Neuronal stem cell (in vitro differentiated cells): ENCODE results near the gene TUG1.

ENCODE experiments used
- DNase-seq: peaks from one replicate; pipeline ENCODE4 v3.0.0-alpha.2; 2013; ENCODE audit warnings: low spot score
- H2AFZ ChIP-seq: one replicate; pipeline ENCODE4 v1.6.1; 2013; ENCODE audit warnings: mild to moderate bottlenecking, low read length, inconsistent platforms
- H2AK5ac ChIP-seq: 2 replicates; pipeline ENCODE4 v1.6.1; 2013; ENCODE audit warnings: low read depth, mild to moderate bottlenecking, inconsistent platforms, low read length, moderate library complexity, mixed read lengths
- H2BK120ac ChIP-seq: 2 replicates; pipeline ENCODE4 v1.6.1; 2013; ENCODE audit warnings: low read depth, mild to moderate bottlenecking, inconsistent platforms, low read length, moderate library complexity, mixed read lengths
- H2BK12ac ChIP-seq: one replicate; pipeline ENCODE4 v1.6.1; 2013; ENCODE audit warnings: low read length, inconsistent platforms
- H2BK15ac ChIP-seq: 2 replicates; pipeline ENCODE4 v1.6.1; 2013; ENCODE audit warnings: mild to moderate bottlenecking, low read length, inconsistent platforms, mixed read lengths
- H2BK5ac ChIP-seq: one replicate; pipeline ENCODE4 v1.6.1; 2013; ENCODE audit warnings: inconsistent platforms, mild to moderate bottlenecking, low read length, moderate library complexity
- H3K14ac ChIP-seq: one replicate; pipeline ENCODE4 v1.6.1; 2013; ENCODE audit warnings: low read length, inconsistent platforms
- H3K18ac ChIP-seq: 2 replicates; pipeline ENCODE4 v1.6.1; 2013; ENCODE audit warnings: low read length, inconsistent platforms
- H3K23ac ChIP-seq: 2 replicates; pipeline ENCODE4 v1.6.1; 2013; ENCODE audit warnings: low read depth, mild to moderate bottlenecking, mixed read lengths, low read length, inconsistent platforms; ENCODE audit not compliant: poor library complexity
- H3K27ac ChIP-seq: replicated peaks from 3 replicates; pipeline ENCODE4 v1.5.1; 2013; ENCODE audit warnings: low read length, inconsistent platforms
- H3K27me3 ChIP-seq, 3 experiments: 2 replicates each; pipeline ENCODE4 v1.6.1; 2013; ENCODE audit warnings: low read length in 3 of 3, mild to moderate bottlenecking in 2 of 3, inconsistent platforms in 1 of 3, low read depth in 1 of 3, mixed read lengths in 1 of 3, moderate library complexity in 1 of 3; ENCODE audit not compliant: control insufficient read depth in 3 of 3, insufficient read depth in 3 of 3
- H3K36me3 ChIP-seq, 2 donors: replicated peaks in 1 of 2; 2 replicates each; pipeline ENCODE4 v1.6.1; 2013; ENCODE audit warnings: low read length in 2 of 2; ENCODE audit not compliant: control insufficient read depth in 2 of 2, insufficient read depth in 2 of 2
- H3K4ac ChIP-seq: 2 replicates; pipeline ENCODE4 v1.6.1; 2013; ENCODE audit warnings: inconsistent platforms, mild to moderate bottlenecking, low read length, moderate library complexity
- H3K4me1 ChIP-seq, 2 donors: 1 replicate in 1 of 2; 2 replicates in 1 of 2; pipeline ENCODE4 v1.6.1; 2013; ENCODE audit warnings: low read length in 2 of 2, low read depth in 1 of 2; ENCODE audit not compliant: control insufficient read depth in 2 of 2, insufficient read depth in 1 of 2
- H3K4me2 ChIP-seq: one replicate; pipeline ENCODE4 v1.6.1; 2013; ENCODE audit warnings: mild to moderate bottlenecking, low read length, inconsistent platforms; ENCODE audit not compliant: insufficient read depth, poor library complexity, severe bottlenecking
- H3K4me3 ChIP-seq, 2 donors: 2 replicates each; pipeline ENCODE4 v1.5.1; 2013; ENCODE audit warnings: low read length in 2 of 2, mild to moderate bottlenecking in 2 of 2, inconsistent platforms in 1 of 2, moderate library complexity in 1 of 2
- H3K79me1 ChIP-seq: one replicate; pipeline ENCODE4 v1.6.1; 2013; ENCODE audit warnings: low read depth, mild to moderate bottlenecking, inconsistent platforms, low read length, moderate library complexity
- H3K9ac ChIP-seq: one replicate; pipeline ENCODE4 v1.6.1; 2013; ENCODE audit warnings: mild to moderate bottlenecking, low read depth, low read length, inconsistent platforms; ENCODE audit not compliant: poor library complexity
- H3K9me3 ChIP-seq, 2 donors: replicated peaks in 1 of 2; 2 replicates each; pipeline versions ENCODE3 to v1.6.1; 2013; ENCODE audit warnings: low read length in 2 of 2, mild to moderate bottlenecking in 2 of 2, inconsistent platforms in 1 of 2, low read depth in 1 of 2, mixed read lengths in 1 of 2, moderate library complexity in 1 of 2; ENCODE audit not compliant: control insufficient read depth in 2 of 2, insufficient read depth in 1 of 2
- H4K8ac ChIP-seq: one replicate; pipeline ENCODE4 v1.6.1; 2013; ENCODE audit warnings: low read depth, mild to moderate bottlenecking, inconsistent platforms, low read length, moderate library complexity
- H4K91ac ChIP-seq: one replicate; pipeline ENCODE4 v1.6.1; 2013; ENCODE audit warnings: low read length, low read depth, mild to moderate bottlenecking, inconsistent platforms; ENCODE audit not compliant: poor library complexity
- WGBS, 2 donors: extraction: QIAGEN DNeasy Blood & Tissue Kit; methylation state at CpG; one replicate each; pipeline ENCODE4 v1.1.7; 2013; ENCODE audit warnings: missing lambda C conversion rate in 2 of 2, mixed read lengths in 1 of 2; ENCODE audit not compliant: insufficient read length in 2 of 2, insufficient replicate concordance in 1 of 2; ENCODE audit errors: extremely low coverage in 2 of 2; 5-methylcytosine and 5-hydroxymethylcytosine counted together

Gene TUG1

GRCh38 chr22:30927806-30928205, 41.3 kb upstream of the TUG1 start:
- no peak overlapping the region for H3K4me2 ChIP-seq
- no peaks in the 10 kb centered on the region for H3K27me3 ChIP-seq
- H3K23ac ChIP-seq, result no peak overlapping the region
- H2BK5ac ChIP-seq, result peak overlapping the region; percentile 70
- no peak overlapping the region for H3K4me3 ChIP-seq
- H3K9ac ChIP-seq, result no peak overlapping the region
- H2AFZ ChIP-seq, result no peak overlapping the region
- no peak overlapping the region for H4K8ac ChIP-seq
- no peaks in the 10 kb centered on the region for H3K4me1 ChIP-seq
- no peaks in the 10 kb centered on the region for H3K79me1 ChIP-seq
- peaks cover 61 to 92% of the 10 kb centered on the region in 2 donors for H3K36me3 ChIP-seq
- H2AK5ac ChIP-seq, result no peak overlapping the region
- no CpG with 5 or more reads among the region's 10 CpGs for WGBS, 2 donors
- no peak overlapping the region for H2BK15ac ChIP-seq
- DNase-seq, result no peak
- no peak overlapping the region for H3K27ac ChIP-seq
- no peak overlapping the region for H3K18ac ChIP-seq
- no peak overlapping the region for H3K14ac ChIP-seq
- H2BK120ac ChIP-seq, result no peak overlapping the region
- no peak overlapping the region for H2BK12ac ChIP-seq
- H3K4ac ChIP-seq, result no peak overlapping the region
- no peaks in the 10 kb centered on the region for H3K9me3 ChIP-seq
- H4K91ac ChIP-seq, result no peak overlapping the region

- Histone ChIP-seq H2BK12ac (no peak overlapping the region), H3K4me2 (no peak overlapping the region), H2AFZ (no peak overlapping the region), H2BK15ac (no peak overlapping the region), H3K79me1 (no peaks in the 10 kb centered on the region), H3K4me3 (no peak overlapping the region), H3K4ac (no peak overlapping the region), H3K9ac (no peak overlapping the region), H3K27ac (no peak overlapping the region), H3K18ac (no peak overlapping the region), H4K91ac (no peak overlapping the region), H2AK5ac (no peak overlapping the region), H3K4me1 (no peaks in the 10 kb centered on the region), H2BK5ac (peak overlapping the region; percentile 70), H3K27me3 (no peaks in the 10 kb centered on the region), H3K36me3 (peaks cover 65 to 94% of the 10 kb centered on the region in 2 donors), H3K9me3 (no peaks in the 10 kb centered on the region), H2BK120ac (no peak overlapping the region), H4K8ac (no peak overlapping the region), H3K14ac (no peak overlapping the region), H3K23ac (peak overlapping the region; percentile 14)
- no CpG with 5 or more reads among the region's 6 CpGs for WGBS, 2 donors
- DNase-seq, result no peak
These were observed 40.7 kb upstream of the TUG1 start for GRCh38 chr22:30928401-30928800.

- no CpG with 5 or more reads among the region's 3 CpGs for WGBS, 2 donors
- H3K36me3 ChIP-seq, result peaks cover 77 to 98% of the 10 kb centered on the region in 2 donors
- H3K27me3 ChIP-seq, result no peaks in the 10 kb centered on the region
These were observed 38.8 kb upstream of the TUG1 start for GRCh38 chr22:30930228-30930627.

GRCh38 chr22:30931541-30932300, 37.3 kb upstream of the TUG1 start:
- Histone ChIP-seq H3K4ac (no peak overlapping the region), H3K4me2 (no peak overlapping the region), H2BK15ac (no peak overlapping the region), H3K23ac (no peak overlapping the region), H2BK120ac (no peak overlapping the region), H2AFZ (no peak overlapping the region), H3K4me3 (no peak overlapping the region), H3K36me3 (peaks cover 74 to 98% of the 10 kb centered on the region in 2 donors), H3K14ac (no peak overlapping the region), H3K9ac (no peak overlapping the region), H3K18ac (no peak overlapping the region), H4K8ac (no peak overlapping the region), H4K91ac (no peak overlapping the region), H2BK12ac (no peak overlapping the region), H2AK5ac (no peak overlapping the region), H2BK5ac (no peak overlapping the region), H3K27me3 (no peaks in the 10 kb centered on the region), H3K27ac (no peak overlapping the region), H3K79me1 (no peaks in the 10 kb centered on the region), H3K4me1 (no peaks in the 10 kb centered on the region), H3K9me3 (no peaks in the 10 kb centered on the region)
- no CpG with 5 or more reads among the region's 4 CpGs for WGBS, 2 donors
- no peak for DNase-seq

More at GRCh38 chr22:30930228-30930627, 38.8 kb upstream of the TUG1 start:
- Histone ChIP-seq H3K9ac (no peak overlapping the region), H4K91ac (no peak overlapping the region), H3K79me1 (no peaks in the 10 kb centered on the region), H2BK12ac (no peak overlapping the region), H3K4me1 (no peaks in the 10 kb centered on the region), H3K27ac (no peak overlapping the region), H3K9me3 (no peaks in the 10 kb centered on the region), H3K4me2 (no peak overlapping the region), H3K18ac (no peak overlapping the region), H2AFZ (no peak overlapping the region), H3K4ac (no peak overlapping the region), H2BK120ac (no peak overlapping the region), H3K4me3 (no peak overlapping the region), H3K23ac (no peak overlapping the region), H3K14ac (no peak overlapping the region), H2BK15ac (no peak overlapping the region), H4K8ac (no peak overlapping the region), H2BK5ac (no peak overlapping the region), H2AK5ac (no peak overlapping the region)
- DNase-seq, result no peak
